Neural cell (in vitro differentiated cells): ENCODE measurements around the gene SWT1.

Experiments
- CTCF ChIP-seq: fragments of 450-650 bp; IDR thresholded peaks from 2 replicates; pipeline ENCODE4 v1.5.1; 2014; ENCODE audit warnings: antibody characterized with exemption, mild to moderate bottlenecking, moderate library complexity; ENCODE audit not compliant: poor library complexity, severe bottlenecking
- EP300 ChIP-seq: fragments of 450-650 bp; conservative IDR thresholded peaks from 2 replicates; pipeline ENCODE4 v1.6.1; 2014; ENCODE audit warnings: antibody characterized with exemption, mild to moderate bottlenecking, moderate library complexity; ENCODE audit not compliant: poor library complexity, severe bottlenecking
- EZH2 ChIP-seq: fragments of 200-600, 300-800 bp; shearing (Covaris generic), sonication (generic); IDR thresholded peaks from 2 replicates; pipeline ENCODE4 v1.6.1; 2014; ENCODE audit warnings: antibody characterized with exemption, low read length, borderline replicate concordance, mild to moderate bottlenecking; ENCODE audit not compliant: insufficient read depth, poor library complexity, severe bottlenecking
- POLR2AphosphoS5 ChIP-seq: IDR thresholded peaks from 2 replicates; pipeline ENCODE4 v1.6.1; 2012
- REST ChIP-seq: IDR thresholded peaks from 2 replicates; pipeline ENCODE4 v1.6.1; 2012; ENCODE audit warnings: borderline replicate concordance
- SMC3 ChIP-seq: fragments of 450-650 bp; conservative IDR thresholded peaks from 2 replicates; pipeline ENCODE4 v1.6.1; 2014; ENCODE audit warnings: antibody characterized with exemption, mild to moderate bottlenecking, moderate library complexity; ENCODE audit not compliant: poor library complexity

GRCh38 chr1:185110145-185110544 lies 46.8 kb upstream of the SWT1 start:
- no peak for TF ChIP-seq CTCF
- TF ChIP-seq REST: no peak
- TF ChIP-seq EP300: no peak
- no peak for TF ChIP-seq SMC3
- TF ChIP-seq EZH2: no peak
- TF ChIP-seq POLR2AphosphoS5: no peak
